Kidney glomerular epithelial cell (primary cell): ENCODE measurements around the gene MEIS2.

Source experiments
- DNase-seq: peaks from one replicate; lab custom pipeline; 2025; lab: John Stamatoyannopoulos, UW

The MEIS2 gene

GRCh38 chr15:37077623-37078351 is 22.6 kb downstream of the MEIS2 start:
- DNase-seq, result no peak

GRCh38 chr15:37076543-37076942 is 23.8 kb downstream of the MEIS2 start:
- no peak for DNase-seq

GRCh38 chr15:37075777-37076176 is 24.6 kb downstream of the MEIS2 start:
- no peak for DNase-seq

GRCh38 chr15:37072181-37072580 is 28.2 kb downstream of the MEIS2 start:
- no peak for DNase-seq

GRCh38 chr15:37071134-37071533 is 29.2 kb downstream of the MEIS2 start:
- DNase-seq, result no peak

GRCh38 chr15:37070686-37071085 is 29.7 kb downstream of the MEIS2 start:
- no peak for DNase-seq

- DNase-seq, result no peak
Measured at GRCh38 chr15:37061996-37062395, 38.4 kb downstream of the MEIS2 start.

GRCh38 chr15:37059086-37059485 is 41.3 kb downstream of the MEIS2 start:
- peak; percentile 72 for DNase-seq

GRCh38 chr15:37058316-37058985 is 41.9 kb downstream of the MEIS2 start:
- peak; percentile 17 for DNase-seq

GRCh38 chr15:37057831-37058230 is 42.5 kb downstream of the MEIS2 start:
- DNase-seq, result no peak

- no peak for DNase-seq
Measured at GRCh38 chr15:37057256-37057655, 43.1 kb downstream of the MEIS2 start.

GRCh38 chr15:37056177-37057121 is 43.9 kb downstream of the MEIS2 start:
- DNase-seq, result peak; percentile 36

GRCh38 chr15:37055481-37055880 is 44.9 kb downstream of the MEIS2 start:
- DNase-seq, result no peak

- no peak for DNase-seq
Measured at GRCh38 chr15:37054336-37054735, 46.0 kb downstream of the MEIS2 start.

- DNase-seq, result peak; percentile 49
Measured at GRCh38 chr15:37053166-37053565, 47.2 kb downstream of the MEIS2 start.

- no peak for DNase-seq
Measured at GRCh38 chr15:37050345-37050744, 50.0 kb downstream of the MEIS2 start.

- DNase-seq, result peak; percentile 49
Measured at GRCh38 chr15:37046876-37047614, 53.3 kb downstream of the MEIS2 start.

GRCh38 chr15:37045859-37046740 is 54.2 kb downstream of the MEIS2 start:
- DNase-seq, result no peak

GRCh38 chr15:37044915-37045648 is 55.3 kb downstream of the MEIS2 start:
- no peak for DNase-seq

GRCh38 chr15:37041836-37042235 is 58.5 kb downstream of the MEIS2 start:
- DNase-seq, result no peak
